NCI-H345 treated with DMSO at 0.1 percent for 48 hours (cell line): ENCODE results near the gene DNM3.
A peak's percentile ranks its signal among the peaks of the same experiment; 100 is the strongest.
"Not testable (repeated sequence)": the region's sequence is repeated elsewhere in the genome, so short reads cannot be mapped to it uniquely, and the experiment has no call there.

Experiments
- DNase-seq: peaks from one replicate; lab custom pipeline; 2025; ENCODE audit not compliant: unreplicated experiment; lab: John Stamatoyannopoulos, UW

DNM3 gene

DNA sequence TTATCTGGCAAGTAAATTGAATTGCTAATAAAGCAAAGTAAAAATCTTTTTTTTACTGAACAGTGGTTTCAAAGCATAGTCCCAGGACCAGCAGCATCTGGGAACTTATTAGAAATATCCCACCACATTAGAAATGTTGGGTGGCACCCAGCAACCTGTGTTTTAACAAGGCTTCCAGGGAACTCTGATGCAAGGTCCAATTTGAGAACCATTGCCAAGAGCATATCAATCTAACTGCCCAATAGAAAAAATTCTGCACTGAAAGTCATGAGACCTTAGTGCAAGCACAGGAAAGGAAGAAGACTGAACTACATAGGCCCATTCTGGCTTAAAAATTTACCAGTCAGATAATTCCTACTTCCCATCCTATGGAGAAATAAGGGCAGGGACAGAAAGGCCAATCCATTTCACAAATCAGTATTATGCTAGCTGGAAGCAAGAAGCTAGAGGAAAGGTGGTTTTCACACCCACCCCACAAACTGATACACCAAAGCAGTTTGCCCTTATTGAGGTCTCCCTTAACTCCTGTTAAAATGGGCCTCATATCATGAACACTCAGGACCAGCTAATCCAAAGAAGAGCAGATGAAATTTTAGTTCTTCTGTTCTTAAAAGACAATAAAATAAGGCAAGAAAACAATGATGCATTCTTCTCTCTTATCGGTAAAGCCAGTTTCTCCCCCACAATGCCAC, 561.7 kb downstream of the DNM3 start:
- no peak for DNase-seq

DNA sequence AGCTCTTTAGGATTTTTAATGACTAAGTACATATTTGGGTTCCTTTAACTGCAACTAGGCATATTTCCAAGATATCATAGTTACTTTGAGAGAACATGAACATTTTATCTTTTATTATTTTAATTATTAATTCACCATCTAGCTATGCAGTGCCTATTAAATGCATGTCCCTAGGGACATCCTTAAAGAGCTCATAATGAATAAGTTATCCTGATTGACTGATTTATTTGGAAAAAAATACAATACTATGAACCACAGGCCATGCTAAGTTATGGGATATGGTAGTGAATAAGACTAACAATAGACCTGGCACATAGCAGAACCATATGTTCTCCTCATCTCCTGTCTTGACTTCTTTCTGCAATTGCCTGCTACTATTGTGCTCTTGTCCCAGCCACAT, 562.8 kb downstream of the DNM3 start:
- no peak for DNase-seq

DNA sequence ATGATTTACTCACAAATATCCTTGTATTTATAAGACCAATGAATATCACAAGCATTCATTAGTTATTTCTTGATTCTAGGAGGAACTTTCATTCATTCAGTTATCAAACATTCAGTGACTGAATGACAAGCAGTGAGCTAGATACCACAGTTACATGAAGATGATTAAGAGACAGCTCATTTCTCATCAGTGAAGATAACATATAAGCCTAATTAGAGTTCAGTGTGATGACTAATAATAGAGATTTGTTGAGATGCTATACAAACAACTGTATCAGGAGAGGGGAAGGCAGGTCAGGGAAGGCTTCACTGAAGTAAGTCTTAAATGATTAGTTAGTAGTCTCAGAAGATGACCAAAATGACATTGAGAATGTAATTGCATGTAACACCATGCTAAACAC, 564.6 kb downstream of the DNM3 start:
- DNase-seq: no peak

DNA sequence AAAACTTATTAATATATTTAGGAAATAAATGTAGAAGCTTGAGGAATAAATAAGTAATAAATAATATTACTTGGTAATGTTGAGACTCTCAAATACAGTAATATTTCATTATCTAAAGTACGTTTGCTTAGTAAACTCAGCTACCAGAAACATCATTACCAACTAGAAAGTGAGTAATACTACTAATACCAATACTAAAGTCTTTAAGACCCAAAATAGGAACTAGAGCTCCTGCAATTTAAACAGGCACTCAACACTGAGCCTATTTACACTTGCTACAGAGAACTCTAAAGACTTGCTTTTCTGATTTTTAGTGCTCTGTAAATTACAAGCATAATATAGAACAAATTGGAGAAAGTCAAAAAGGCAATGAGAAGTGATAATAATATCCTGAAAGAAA, 565.7 kb downstream of the DNM3 start:
- no peak for DNase-seq

DNA sequence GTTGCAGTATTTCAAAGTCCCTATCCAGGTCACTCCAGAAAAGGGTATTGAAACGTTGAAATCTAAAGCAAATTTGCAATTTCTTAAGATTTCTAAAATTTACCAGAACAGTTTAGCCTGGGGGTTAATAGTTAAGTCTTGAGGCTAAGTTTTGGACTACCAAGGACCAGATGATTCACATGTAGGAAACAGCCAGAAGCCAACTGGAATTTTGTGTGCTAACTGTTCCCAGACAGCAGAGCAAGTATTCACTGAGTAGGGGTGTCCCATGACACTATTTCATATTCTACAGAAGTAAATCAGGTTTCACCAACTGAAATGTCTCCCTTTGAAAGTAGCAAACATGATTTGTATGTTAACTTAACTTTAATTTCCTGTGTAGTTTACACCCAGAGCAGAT, 567.7 kb downstream of the DNM3 start:
- no peak for DNase-seq

DNA sequence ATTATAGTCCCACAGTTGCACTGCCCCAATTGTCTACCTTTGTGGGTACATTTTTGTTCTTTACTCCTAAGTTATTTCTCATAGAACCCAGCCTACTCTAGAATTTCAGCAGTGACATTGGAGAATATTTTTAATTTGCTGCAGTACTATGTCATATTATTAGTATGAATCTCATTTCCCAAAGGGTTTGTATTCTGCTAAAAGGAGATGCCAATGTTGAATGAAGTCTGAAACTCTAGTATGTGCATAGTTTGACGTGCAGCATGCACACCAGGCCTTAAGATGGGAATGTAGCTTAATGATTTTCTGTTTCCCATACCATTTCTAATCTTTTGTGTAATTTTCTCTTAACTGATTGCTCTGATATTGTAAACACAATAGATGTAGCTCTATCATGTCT, 568.7 kb downstream of the DNM3 start:
- DNase-seq: no peak

DNA sequence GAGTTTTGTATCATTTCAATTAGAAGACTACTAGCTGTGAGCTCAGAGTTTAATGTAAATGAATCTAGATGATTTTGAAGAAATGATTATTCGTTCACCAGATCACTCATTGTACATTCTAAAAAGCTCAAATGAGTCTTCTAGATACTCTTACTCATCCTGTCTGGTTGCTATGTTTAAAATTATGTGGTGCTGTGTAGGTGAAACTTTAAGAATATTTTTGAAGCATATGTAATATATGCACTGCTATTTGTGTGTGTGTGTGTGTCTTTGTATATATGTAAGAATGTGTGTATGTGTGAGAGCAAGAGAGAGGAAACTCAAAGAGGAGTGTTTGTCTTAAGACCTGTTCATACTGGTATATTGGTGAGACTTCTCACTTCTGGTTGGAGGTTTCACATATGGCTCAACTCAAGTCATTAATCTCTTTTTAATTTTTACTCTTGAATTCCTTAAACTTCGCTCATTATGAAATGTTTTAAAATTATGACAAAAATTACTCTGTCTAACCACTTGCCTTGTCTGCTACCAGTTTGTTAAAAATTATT, 570.6 kb downstream of the DNM3 start:
- no peak for DNase-seq

DNA sequence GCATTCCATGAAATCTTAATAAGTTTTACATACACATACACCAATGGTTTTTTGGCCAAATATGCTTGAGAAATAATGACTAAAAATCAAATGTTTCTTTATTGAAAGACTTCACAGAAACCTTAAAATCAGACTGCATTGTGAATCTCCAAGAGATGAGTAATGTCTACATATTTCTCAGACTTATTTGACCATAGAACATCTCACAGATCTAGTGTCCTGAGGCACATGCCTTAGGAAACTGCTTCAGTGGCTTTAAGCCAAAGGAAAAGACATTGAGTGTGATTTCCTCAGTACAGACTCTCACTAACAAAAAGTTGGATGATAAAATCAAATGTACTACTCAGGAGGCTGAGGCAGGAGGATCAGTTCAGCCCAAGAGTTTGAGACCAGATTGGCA, 573.0 kb downstream of the DNM3 start:
- no peak for DNase-seq

DNA sequence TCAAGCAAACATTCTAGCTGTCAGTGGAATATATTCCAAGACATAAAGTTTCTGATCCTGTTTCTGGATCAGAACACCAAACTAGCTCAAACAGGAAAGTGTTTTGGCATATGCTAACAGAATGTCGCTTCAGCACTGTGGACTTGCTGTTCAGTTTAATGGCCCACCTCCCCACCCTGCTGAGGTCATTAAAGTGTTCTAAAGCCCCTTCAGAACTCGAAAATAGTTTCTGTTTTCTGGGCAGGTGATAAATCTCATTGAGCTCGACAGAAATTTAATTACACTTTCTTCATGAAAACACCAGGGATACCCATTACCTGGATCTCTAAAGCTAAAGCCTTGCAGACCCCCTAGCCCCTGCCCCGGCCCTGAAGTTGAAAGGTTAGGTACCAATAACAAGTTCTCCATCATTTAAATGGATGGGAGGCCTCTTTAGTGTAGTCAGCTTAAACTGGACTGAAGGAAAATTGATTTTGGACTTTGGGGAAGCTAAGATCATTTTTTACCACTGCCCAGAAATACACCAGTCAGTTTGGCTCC, 575.3 kb downstream of the DNM3 start:
- no peak for DNase-seq

DNA sequence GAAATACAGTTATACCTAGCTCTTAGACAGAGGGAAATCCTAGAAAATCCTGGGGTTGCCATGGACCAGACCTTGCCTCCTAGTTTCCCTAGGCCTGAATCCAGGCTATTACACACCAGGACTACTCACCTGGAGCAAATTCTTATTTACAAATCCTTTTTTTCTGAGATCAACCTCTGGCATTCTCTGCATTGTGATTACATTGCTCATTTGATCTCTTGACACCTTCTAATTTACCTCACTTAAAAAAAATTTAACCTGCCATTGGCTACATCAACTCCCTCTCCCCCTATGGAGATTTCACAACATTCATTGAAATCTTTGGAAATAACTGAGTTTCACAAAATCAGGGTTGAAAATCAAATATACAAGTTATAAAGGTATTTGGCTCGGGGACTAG, 576.3 kb downstream of the DNM3 start:
- DNase-seq: no peak

DNA sequence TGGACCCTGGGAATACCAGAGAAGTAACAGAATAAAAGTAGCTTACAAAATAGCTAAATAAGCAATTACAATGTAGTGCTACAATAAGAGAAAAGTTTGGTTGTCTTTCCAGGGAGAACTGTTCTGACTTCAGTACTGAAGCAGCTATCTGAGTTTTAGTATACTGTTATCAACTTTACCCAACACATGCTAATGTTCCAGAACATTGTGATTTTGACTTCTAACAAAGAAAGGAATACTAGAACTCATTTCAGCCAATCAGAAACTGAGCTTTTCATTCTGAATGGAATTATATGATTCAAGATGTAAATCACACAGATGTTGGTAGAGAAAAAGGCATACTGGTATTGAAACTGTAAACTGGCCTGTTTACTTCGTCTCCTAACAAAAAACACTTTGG, 579.1 kb downstream of the DNM3 start, which contains the start of gene C1orf105:
C1orf105 (plus strand) TSS at position 301 of the 400 bp plus-strand sequence. CDS start 201 bp downstream, outside the sequence.
- DNase-seq: no peak

DNA sequence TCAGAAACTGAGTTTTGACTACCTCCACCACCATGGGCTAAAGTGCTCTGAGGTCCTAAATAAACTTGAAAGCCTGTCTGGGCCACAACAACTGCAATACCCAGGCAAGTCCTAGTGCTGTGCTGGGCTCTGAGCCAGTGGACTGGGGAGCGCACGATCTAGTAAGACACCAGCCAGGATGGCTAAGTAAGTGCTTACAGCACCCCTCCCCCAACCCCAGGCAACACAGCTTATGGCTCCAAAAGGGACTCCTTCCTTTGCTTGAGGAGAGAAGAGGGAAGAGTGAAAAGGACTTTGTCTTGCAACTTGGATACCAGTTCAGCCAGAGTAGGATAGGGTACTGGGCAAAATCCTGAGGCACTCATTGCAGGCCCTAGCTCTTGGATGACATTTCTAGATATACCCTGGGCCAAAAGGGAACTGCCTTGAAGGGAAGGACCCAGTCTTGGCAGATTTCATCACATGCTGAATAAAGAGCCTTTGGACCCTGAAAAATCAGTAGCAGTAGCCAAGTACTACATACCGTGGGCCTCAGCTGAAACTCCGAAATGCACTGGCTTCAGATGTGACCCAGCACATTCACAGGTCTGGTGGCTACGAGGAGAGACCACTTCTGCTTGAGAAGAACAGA, 580.8 kb downstream of the DNM3 start:
- no peak for DNase-seq

DNA sequence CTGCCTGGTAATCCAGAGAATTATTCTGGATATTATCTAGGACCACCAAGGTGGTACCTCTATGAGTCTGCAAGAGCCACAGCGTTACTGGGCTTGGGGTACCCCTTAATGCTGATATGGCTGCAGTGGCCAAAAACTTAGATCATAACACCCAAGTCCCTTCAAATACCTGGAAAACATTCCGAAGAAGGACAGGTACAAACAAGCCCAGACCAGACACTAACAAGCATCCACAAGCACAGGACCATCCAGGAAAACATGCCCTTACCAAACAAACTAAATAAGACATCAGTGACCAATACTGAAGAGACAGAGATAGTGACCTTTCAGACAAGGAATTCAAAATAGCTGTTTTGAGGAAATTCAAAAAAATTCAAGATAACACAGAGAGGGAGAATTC, 582.0 kb downstream of the DNM3 start:
- DNase-seq: no peak

DNA sequence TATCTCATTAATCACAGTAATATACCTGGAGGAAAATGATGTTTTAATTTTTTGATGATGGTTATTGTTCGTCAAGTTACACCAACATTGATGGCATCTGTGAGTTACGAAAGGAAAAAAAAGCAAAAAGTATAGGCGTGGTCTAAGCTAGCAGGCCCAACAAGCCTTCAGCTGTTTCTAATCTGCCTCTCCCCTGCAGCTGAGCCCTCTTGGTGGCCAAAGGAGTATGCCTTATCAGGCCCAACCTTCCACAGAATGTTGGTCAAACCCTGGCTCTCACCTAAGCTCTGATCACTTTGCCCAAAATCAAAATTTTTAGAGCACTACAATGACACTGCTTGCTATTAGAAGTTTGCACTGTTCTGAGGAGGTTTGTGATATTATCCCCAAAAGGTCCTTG, 584.0 kb downstream of the DNM3 start:
- DNase-seq: no peak

DNA sequence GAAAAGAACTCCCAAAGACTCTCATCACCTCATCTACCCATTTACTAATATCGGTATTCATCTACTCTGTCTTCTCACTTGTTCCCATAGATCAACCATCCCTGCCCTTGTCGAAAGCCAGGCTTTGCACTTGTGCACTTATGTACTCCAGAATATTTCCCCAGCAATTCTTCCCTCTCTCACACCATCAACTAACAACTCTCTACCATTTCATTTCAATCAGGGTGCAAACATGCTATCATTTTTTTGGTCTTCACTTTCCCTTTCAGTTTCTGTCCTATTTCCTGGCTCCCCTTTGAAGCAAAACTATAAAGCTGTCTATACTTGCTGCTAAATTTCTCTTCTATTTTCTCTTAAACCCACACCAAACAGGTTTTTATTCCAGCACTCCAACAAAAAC, 585.9 kb downstream of the DNM3 start:
- DNase-seq: no peak

DNA sequence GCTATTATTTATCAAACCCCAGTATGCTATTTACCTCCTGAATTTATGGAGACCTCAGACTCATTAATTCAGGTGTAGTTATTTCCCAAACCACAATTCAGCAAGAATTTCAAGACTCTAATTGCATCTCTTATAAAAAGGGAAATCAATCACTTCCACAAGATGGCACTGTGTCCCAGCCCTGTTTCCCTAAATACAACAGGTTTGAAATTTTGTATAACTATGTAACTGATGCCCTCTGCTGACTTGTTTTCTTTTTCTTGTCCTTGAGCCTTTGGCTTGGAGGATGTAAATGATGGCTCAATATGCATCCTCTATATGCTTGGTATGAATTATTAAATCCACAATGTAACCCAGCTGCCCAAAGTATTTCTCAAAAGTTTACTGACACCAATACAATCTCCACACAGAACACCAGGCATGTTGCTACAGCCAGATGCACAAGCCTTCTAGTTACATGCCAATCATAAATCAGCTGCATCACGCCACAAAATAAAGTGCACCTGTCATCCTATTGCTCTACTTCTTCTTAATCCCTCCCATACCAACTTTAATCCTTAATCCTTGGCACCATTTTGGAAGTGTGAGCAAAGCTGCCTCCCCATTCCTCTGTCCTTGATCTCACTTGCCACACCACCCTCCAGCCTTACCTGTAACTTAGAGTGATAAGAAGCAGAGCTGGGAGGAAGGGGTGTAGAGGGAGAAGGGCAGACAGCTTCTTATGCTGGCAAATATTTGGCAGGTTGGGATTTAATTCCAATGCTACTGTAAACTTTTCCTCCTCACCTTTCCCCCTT, 588.2 kb downstream of the DNM3 start:
- peak; percentile 35 for DNase-seq

DNA sequence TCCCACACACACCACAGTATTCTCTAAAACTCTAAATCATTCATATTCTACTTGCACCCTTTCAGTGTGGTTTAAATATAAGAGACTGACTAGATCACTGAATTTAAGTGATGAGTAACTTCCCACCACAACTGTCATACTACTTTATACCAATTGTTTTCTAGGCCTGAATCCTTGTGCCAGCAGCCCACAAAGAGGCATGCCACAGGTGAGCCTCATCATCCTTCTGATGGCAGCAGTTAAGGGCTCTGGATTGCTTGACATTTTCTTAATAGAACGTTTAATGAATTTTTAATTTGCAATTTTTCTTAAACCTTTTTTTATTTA, 588.8 kb downstream of the DNM3 start:
- no peak for DNase-seq

DNA sequence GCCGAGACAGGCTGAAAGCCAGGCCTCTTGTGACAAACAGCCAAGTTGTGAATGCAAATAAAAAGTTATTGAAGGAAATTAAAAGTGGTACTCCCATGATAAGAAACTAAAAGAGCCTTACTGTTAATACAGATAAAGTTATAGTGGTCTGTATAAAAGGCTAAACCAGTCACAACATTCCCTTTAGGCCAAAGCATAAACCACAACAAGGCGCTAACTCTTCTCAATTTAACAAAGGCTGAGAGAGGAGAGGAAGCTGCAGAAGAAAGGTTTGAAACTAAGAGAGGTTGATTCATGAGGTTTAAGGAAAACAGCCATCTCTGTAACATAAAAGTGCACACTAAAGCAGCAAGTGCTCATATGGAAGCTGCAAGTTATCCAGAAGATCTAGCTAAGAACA, 589.9 kb downstream of the DNM3 start:
- DNase-seq: no peak

DNA sequence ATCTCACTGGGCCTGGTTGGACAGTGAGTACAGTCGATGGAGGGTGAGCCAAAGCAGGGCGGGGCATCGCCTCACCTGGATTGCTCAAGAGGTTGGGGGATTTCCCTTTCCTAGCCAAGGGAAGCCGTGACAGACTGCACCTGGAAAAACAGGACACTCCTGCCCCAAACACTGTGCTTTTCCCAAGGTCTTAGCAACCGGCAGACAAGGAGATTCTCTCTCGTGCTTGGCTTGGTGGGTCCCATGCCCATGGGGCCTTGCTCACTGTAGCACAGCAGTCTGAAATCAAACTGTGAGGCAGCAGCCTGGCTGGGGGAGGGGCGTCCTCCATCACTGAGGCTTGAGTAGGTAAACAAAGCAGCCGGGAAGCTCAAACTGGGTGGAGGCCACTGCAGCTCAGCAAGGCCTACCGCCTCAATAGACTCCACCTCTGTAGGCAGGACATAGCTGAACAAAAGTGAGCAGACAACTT, 590.5 kb downstream of the DNM3 start:
- no peak for DNase-seq

DNA sequence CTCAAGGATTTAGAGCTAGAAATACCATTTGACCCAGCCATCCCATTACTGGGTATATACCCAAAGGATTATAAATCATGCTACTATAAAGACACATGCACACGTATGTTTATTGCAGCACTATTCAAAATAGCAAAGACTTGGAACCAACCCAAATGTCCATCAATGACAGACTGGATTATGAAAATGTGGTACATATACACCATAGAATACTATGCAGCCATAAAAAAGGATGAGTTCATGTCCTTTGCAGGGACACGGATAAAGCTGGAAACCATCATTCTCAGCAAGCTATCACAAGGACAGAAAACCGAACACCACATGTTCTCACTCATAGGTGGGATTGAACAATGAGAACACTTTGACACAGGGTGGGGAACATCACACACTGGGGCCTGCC, 595.9 kb downstream of the DNM3 start:
- not testable (repeated sequence) for DNase-seq

DNA sequence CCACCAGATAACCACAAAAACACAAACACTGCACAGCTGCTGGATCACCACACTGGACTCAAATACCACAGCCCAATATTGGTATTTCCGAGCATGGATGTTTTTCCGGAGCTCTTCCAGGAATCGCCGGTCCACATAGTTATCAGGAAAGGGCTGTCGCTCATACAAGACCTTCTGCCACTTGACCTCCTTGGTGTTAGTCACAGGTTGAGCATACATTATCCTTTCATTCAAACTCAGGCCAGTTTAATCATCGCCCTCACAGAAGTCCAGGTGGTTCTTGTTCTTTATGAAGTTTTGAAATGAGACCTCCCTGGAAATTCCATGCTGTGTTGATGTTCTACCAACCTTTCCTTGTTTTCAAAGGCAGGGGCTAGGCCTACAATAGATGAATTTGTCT, 601.1 kb downstream of the DNM3 start:
- no peak for DNase-seq
